H9 (cell line): ENCODE results near the gene LAMC2. TPM values are rescaled to one million over a fixed set of nuclear protein-coding genes. Genes with fewer than 3 reads are reported as not detected.

ENCODE experiments used
- DNase-seq: peaks from one replicate; pipeline ENCODE4 v3.0.0-alpha.2; 2017
- H2AFZ ChIP-seq: one replicate; pipeline ENCODE4 v1.6.1; 2013; ENCODE audit warnings: mild to moderate bottlenecking, low read length, control low read depth, moderate library complexity
- H2AK5ac ChIP-seq: 2 replicates; pipeline ENCODE4 v1.6.1; 2013; ENCODE audit warnings: low read length, control low read depth, mixed read lengths; ENCODE audit not compliant: insufficient read length
- H2BK120ac ChIP-seq: one replicate; pipeline ENCODE4 v1.6.1; 2013; ENCODE audit warnings: low read depth, mild to moderate bottlenecking, low read length, control low read depth, inconsistent platforms; ENCODE audit not compliant: poor library complexity, severe bottlenecking
- H2BK12ac ChIP-seq: 2 replicates; pipeline ENCODE4 v1.6.1; 2013; ENCODE audit warnings: low read length, control low read depth, mixed read lengths, low read depth; ENCODE audit not compliant: insufficient read length
- H2BK15ac ChIP-seq: 2 replicates; pipeline ENCODE4 v1.6.1; 2013; ENCODE audit warnings: low read depth, low read length, control low read depth
- H2BK20ac ChIP-seq: one replicate; pipeline ENCODE4 v1.6.1; 2013; ENCODE audit warnings: low read depth, mild to moderate bottlenecking, low read length, control low read depth, inconsistent platforms; ENCODE audit not compliant: poor library complexity, severe bottlenecking
- H2BK5ac ChIP-seq: 2 replicates; pipeline ENCODE4 v1.6.1; 2013; ENCODE audit warnings: low read length, control low read depth, mixed read lengths; ENCODE audit not compliant: insufficient read length
- H3K14ac ChIP-seq: 2 replicates; pipeline ENCODE4 v1.6.1; 2013; ENCODE audit warnings: low read length, control low read depth; ENCODE audit not compliant: insufficient read depth
- H3K18ac ChIP-seq: 2 replicates; pipeline ENCODE4 v1.6.1; 2013; ENCODE audit warnings: low read depth, mild to moderate bottlenecking, mixed read lengths, low read length, control low read depth; ENCODE audit not compliant: insufficient read length
- H3K23ac ChIP-seq: 2 replicates; pipeline ENCODE4 v1.6.1; 2013; ENCODE audit warnings: low read length, control low read depth, mixed read lengths, low read depth; ENCODE audit not compliant: insufficient read length
- H3K23me2 ChIP-seq: 2 replicates; pipeline ENCODE4 v1.6.1; 2013; ENCODE audit warnings: low read depth, mild to moderate bottlenecking, mixed read lengths, low read length, control low read depth; ENCODE audit not compliant: insufficient read length, poor library complexity, severe bottlenecking
- H3K27ac ChIP-seq: 2 replicates; pipeline ENCODE4 v1.5.1; 2013; ENCODE audit warnings: low read length, control low read depth, mixed read lengths, low read depth; ENCODE audit not compliant: insufficient read length
- H3K27me3 ChIP-seq: 2 replicates; pipeline ENCODE4 v1.6.1; 2013; ENCODE audit warnings: low read length, control low read depth, inconsistent platforms; ENCODE audit not compliant: insufficient read depth
- H3K4ac ChIP-seq: 2 replicates; pipeline ENCODE4 v1.6.1; 2013; ENCODE audit warnings: low read depth, mild to moderate bottlenecking, control low read depth, inconsistent platforms, low read length, moderate library complexity
- H3K4me1 ChIP-seq: 2 replicates; pipeline ENCODE4 v1.6.1; 2013; ENCODE audit warnings: low read length, control low read depth, inconsistent platforms; ENCODE audit not compliant: insufficient read depth
- H3K4me2 ChIP-seq: 2 replicates; pipeline ENCODE4 v1.6.1; 2013; ENCODE audit warnings: low read length, control low read depth, mixed read lengths; ENCODE audit not compliant: insufficient read length, insufficient read depth
- H3K56ac ChIP-seq: 2 replicates; pipeline ENCODE4 v1.6.1; 2013; ENCODE audit warnings: low read depth, mild to moderate bottlenecking, mixed read lengths, low read length, control low read depth; ENCODE audit not compliant: insufficient read length
- H3K79me1 ChIP-seq: 2 replicates; pipeline ENCODE4 v1.6.1; 2013; ENCODE audit warnings: low read depth, mild to moderate bottlenecking, moderate library complexity, low read length, control low read depth, inconsistent platforms; ENCODE audit not compliant: insufficient read depth, poor library complexity, severe bottlenecking
- H3K79me2 ChIP-seq: 2 replicates; pipeline ENCODE4 v1.6.1; 2013; ENCODE audit warnings: low read length, control low read depth, inconsistent platforms; ENCODE audit not compliant: insufficient read depth
- H3K9ac ChIP-seq: 2 replicates; pipeline ENCODE4 v1.6.1; 2013; ENCODE audit warnings: low read length, control low read depth, mixed read lengths; ENCODE audit not compliant: insufficient read length; ENCODE audit errors: extremely low read depth
- H3K9me3 ChIP-seq: one replicate; pipeline ENCODE4 v1.6.1; 2013; ENCODE audit warnings: low read depth, low read length, inconsistent platforms; ENCODE audit not compliant: control insufficient read depth
- H3T11ph ChIP-seq: one replicate; pipeline ENCODE4 v1.6.1; 2013; ENCODE audit warnings: mild to moderate bottlenecking, low read length, control low read depth, inconsistent platforms
- H4K20me1 ChIP-seq: one replicate; pipeline ENCODE4 v1.6.1; 2013; ENCODE audit not compliant: control insufficient read depth, insufficient read length, insufficient read depth
- H4K5ac ChIP-seq: 2 replicates; pipeline ENCODE4 v1.6.1; 2013; ENCODE audit warnings: low read depth, mild to moderate bottlenecking, mixed read lengths, low read length, control low read depth; ENCODE audit not compliant: insufficient read length
- H4K8ac ChIP-seq: replicated peaks from 2 replicates; pipeline ENCODE4 v1.6.1; 2013; ENCODE audit warnings: low read length, control low read depth, mixed read lengths, low read depth; ENCODE audit not compliant: insufficient read length
- H4K91ac ChIP-seq: 2 replicates; pipeline ENCODE4 v1.6.1; 2013; ENCODE audit warnings: low read depth, mild to moderate bottlenecking, moderate library complexity, mixed read lengths, low read length, control low read depth; ENCODE audit not compliant: insufficient read length
- H3K27ac Mint-ChIP-seq, 3 experiments: 2 replicates in 2 of 3; 3 replicates in 1 of 3; pipeline ENCODE4 v1.8.0; 2020 to 2021; ENCODE audit warnings: mixed read lengths in 3 of 3, mild to moderate bottlenecking in 1 of 3, moderate library complexity in 1 of 3
- H3K27me3 Mint-ChIP-seq: 2 replicates; pipeline ENCODE4 v1.8.0; 2021; ENCODE audit warnings: low read depth, mild to moderate bottlenecking, moderate library complexity, mixed read lengths
- H3K36me3 Mint-ChIP-seq, 3 experiments: 2 replicates in 2 of 3; 3 replicates in 1 of 3; pipeline ENCODE4 v1.8.0; 2020 to 2021; ENCODE audit warnings: low read depth in 3 of 3, mixed read lengths in 3 of 3; ENCODE audit not compliant: insufficient read depth in 1 of 3
- H3K4me1 Mint-ChIP-seq, 2 experiments: 2 replicates each; pipeline ENCODE4 v1.8.0; 2020; ENCODE audit warnings: mixed read lengths in 2 of 2
- H3K4me3 Mint-ChIP-seq, 2 experiments: 2 replicates in 1 of 2; 3 replicates in 1 of 2; pipeline ENCODE4 v1.8.0; 2020 to 2021; ENCODE audit warnings: mild to moderate bottlenecking in 2 of 2, mixed read lengths in 2 of 2, moderate library complexity in 1 of 2
- H3K9me3 Mint-ChIP-seq, 2 experiments: 2 replicates in 1 of 2; 3 replicates in 1 of 2; pipeline ENCODE4 v1.8.0; 2020; ENCODE audit warnings: mild to moderate bottlenecking in 2 of 2, mixed read lengths in 2 of 2, moderate library complexity in 1 of 2
- CTCF ChIP-seq: fragments of 200-600 bp; sonication (generic); conservative IDR thresholded peaks from 3 replicates; pipeline ENCODE4 v1.8.0; 2021; ENCODE audit warnings: antibody characterized with exemption, mild to moderate bottlenecking
- WGBS: extraction: QIAGEN DNeasy Blood & Tissue Kit; methylation state at CpG from one replicate; pipeline ENCODE4 v1.1.7; 2013; ENCODE audit warnings: missing lambda C conversion rate, low lambda C conversion rate, mixed read lengths; ENCODE audit not compliant: insufficient read length; ENCODE audit errors: extremely low coverage; 5-methylcytosine and 5-hydroxymethylcytosine counted together
- total RNA-seq: library from RNA; stranded (reverse); gene quantifications from 2 replicates; pipeline ENCODE4 v1.2.1, GENCODE V29; 2021

LAMC2 gene
- total RNA-seq, 1 experiment from 2014 or later: 7.4 TPM

GRCh38 chr1:183163316-183163715, 22.7 kb upstream of the LAMC2 start:
- no peak for TF ChIP-seq CTCF
- Histone ChIP-seq H3K4ac (no peak overlapping the region), H3K4me2 (no peak overlapping the region), H3K23ac (no peak overlapping the region), H3T11ph (no peak overlapping the region), H2AFZ (no peak overlapping the region), H2BK20ac (no peak overlapping the region), H4K20me1 (no peaks in the 10 kb centered on the region), H3K79me1 (no peaks in the 10 kb centered on the region), H2BK120ac (no peak overlapping the region), H3K4me1 (no peaks in the 10 kb centered on the region; the same call in 1 of the 2 replicates), H3K9ac (no peak overlapping the region), H2AK5ac (no peak overlapping the region), H3K14ac (no peak overlapping the region), H2BK12ac (no peak overlapping the region), H3K23me2 (no peaks in the 10 kb centered on the region), H2BK15ac (no peak overlapping the region), H4K5ac (no peak overlapping the region), H3K27me3 (no peaks in the 10 kb centered on the region), H4K91ac (no peak overlapping the region), H3K9me3 (no peaks in the 10 kb centered on the region), H3K18ac (no peak overlapping the region), H2BK5ac (no peak overlapping the region), H3K79me2 (no peaks in the 10 kb centered on the region), H4K8ac (no peak overlapping the region), H3K56ac (no peak overlapping the region), H3K27ac (no peak overlapping the region)
- no CpG with 5 or more reads among the region's 3 CpGs for whole genome bisulfite sequencing
- Mint-ChIP-seq H3K4me1 (peaks cover 17 to 20% of the 10 kb centered on the region in 2 experiments), H3K9me3 (no peaks in the 10 kb centered on the region), H3K36me3 (no peaks in the 10 kb centered on the region), H3K4me3 (no peak overlapping the region), H3K27ac (no peak overlapping the region), H3K27me3 (no peaks in the 10 kb centered on the region)
- no peak for DNase-seq
